HEK293 (cell line): ENCODE results near the gene TAS2R19.

Experiments
- PRDM1 ChIP-seq: fragments of 450-650 bp; formaldehyde crosslinking; IDR thresholded peaks from 2 replicates; pipeline ENCODE4; 2016; ENCODE audit warnings: missing biosample characterization, missing genetic modification characterization
- YY1 ChIP-seq: fragments of 450-650 bp; formaldehyde crosslinking; IDR thresholded peaks from 2 replicates; pipeline ENCODE4 v1.5.1; 2018; ENCODE audit warnings: missing biosample characterization, missing genetic modification characterization
- ZNF274 ChIP-seq, 2 experiments: fragments of 200-500 bp in 1 of 2; fragments of 450-650 bp in 1 of 2; sonication (Bioruptor generic) in 1 of 2; formaldehyde crosslinking in 1 of 2; IDR thresholded peaks; 2 replicates each; pipeline versions ENCODE4 v1.5.1 to v1.6.1; 2014 to 2016; ENCODE audit warnings: borderline replicate concordance in 1 of 2, inconsistent platforms in 1 of 2, low read length in 1 of 2, missing biosample characterization in 1 of 2, missing genetic modification characterization in 1 of 2
- ZNF76 ChIP-seq: fragments of 450-650 bp; formaldehyde crosslinking; IDR thresholded peaks from 2 replicates; pipeline ENCODE4; 2016; ENCODE audit warnings: low read depth, missing biosample characterization, missing genetic modification characterization, borderline replicate concordance
- ZNF785 ChIP-seq: fragments of 450-650 bp; formaldehyde crosslinking; IDR thresholded peaks from 2 replicates; pipeline ENCODE4 v1.5.1; 2016; ENCODE audit warnings: missing biosample characterization, missing genetic modification characterization
- TF ChIP-seq, protein P1 (sequence below): IDR thresholded peaks from 2 replicates; pipeline ENCODE4 v1.6.1; 2011; ENCODE audit warnings: mild to moderate bottlenecking, low read depth, low read length, borderline replicate concordance
- TF ChIP-seq, protein P2 (sequence below): fragments of 450-650 bp; formaldehyde crosslinking; IDR thresholded peaks from 2 replicates; pipeline ENCODE4 v1.5.1; 2016; ENCODE audit warnings: missing biosample characterization, missing genetic modification characterization

DNA sequence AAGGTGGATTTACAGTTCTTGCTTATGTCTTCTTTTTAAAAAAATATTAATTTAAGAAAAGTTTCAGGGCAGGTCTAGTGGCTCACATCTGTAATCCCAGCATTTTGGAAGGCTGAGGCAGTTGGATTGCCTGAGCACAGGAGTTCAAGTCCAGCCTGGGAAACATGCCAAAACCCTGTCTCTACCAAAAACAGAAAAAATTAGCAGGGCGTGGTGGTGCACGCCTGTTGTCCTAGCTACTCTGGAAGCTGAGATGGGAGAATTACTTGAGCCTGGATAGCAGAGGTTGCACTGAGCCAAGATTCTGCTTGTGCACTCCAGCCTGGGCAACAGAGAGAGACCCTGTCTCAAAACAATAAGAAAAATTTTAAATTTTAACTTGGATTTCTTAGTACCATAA is 45.1 kb upstream of the TAS2R19 start:
- TF ChIP-seq, protein P1, sequence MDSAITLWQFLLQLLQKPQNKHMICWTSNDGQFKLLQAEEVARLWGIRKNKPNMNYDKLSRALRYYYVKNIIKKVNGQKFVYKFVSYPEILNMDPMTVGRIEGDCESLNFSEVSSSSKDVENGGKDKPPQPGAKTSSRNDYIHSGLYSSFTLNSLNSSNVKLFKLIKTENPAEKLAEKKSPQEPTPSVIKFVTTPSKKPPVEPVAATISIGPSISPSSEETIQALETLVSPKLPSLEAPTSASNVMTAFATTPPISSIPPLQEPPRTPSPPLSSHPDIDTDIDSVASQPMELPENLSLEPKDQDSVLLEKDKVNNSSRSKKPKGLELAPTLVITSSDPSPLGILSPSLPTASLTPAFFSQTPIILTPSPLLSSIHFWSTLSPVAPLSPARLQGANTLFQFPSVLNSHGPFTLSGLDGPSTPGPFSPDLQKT, result no peak
- no peak for TF ChIP-seq ZNF274 (IDR thresholded peaks at IDR 0.05; ENCODE audit: low read length)
- TF ChIP-seq ZNF274 (tag by site-specific recombination; IDR thresholded peaks at IDR 0.05; ENCODE audit: borderline replicate concordance), result no peak
- TF ChIP-seq YY1 (tag by site-specific recombination), result no peak
- TF ChIP-seq, protein P2, sequence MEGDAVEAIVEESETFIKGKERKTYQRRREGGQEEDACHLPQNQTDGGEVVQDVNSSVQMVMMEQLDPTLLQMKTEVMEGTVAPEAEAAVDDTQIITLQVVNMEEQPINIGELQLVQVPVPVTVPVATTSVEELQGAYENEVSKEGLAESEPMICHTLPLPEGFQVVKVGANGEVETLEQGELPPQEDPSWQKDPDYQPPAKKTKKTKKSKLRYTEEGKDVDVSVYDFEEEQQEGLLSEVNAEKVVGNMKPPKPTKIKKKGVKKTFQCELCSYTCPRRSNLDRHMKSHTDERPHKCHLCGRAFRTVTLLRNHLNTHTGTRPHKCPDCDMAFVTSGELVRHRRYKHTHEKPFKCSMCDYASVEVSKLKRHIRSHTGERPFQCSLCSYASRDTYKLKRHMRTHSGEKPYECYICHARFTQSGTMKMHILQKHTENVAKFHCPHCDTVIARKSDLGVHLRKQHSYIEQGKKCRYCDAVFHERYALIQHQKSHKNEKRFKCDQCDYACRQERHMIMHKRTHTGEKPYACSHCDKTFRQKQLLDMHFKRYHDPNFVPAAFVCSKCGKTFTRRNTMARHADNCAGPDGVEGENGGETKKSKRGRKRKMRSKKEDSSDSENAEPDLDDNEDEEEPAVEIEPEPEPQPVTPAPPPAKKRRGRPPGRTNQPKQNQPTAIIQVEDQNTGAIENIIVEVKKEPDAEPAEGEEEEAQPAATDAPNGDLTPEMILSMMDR (tag by site-specific recombination), result no peak
- TF ChIP-seq ZNF785 (tag by site-specific recombination), result no peak
- no peak for TF ChIP-seq PRDM1
- TF ChIP-seq ZNF76 (tag by site-specific recombination), result no peak
